Measurements from ENCODE around the gene IL4I1.

DNA sequence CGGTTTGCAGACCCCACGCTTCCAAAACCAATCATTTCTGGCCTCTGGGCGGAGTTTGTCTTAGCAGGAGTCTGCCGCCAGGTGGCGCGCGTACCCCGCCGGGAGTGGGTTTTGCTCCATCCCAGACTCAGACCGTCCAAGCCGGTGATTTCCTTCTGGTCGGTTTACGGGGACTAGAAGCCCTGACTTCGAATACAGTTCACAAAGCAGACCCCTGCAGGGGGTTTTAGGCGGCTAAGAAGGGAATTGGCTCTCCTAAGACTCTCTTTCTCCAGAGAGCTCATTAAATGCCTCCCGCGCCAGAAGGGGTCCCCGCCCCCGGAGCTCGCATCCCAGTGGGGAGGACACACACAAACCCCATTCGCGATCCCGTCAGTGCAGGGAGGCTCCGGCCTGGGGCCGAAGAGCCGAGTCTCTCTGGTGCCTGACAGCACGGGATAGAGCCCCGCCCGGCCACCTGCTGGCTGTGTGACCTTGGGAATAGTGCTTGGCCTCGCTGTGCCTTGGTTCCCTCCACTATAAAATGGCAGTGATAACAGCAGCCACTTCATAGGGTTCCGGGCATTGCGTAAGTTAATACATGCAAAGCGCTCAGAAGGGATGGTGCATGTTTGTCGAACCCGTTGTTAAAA, 41.2 kb upstream of the IL4I1 start:
- TF ChIP-seq, protein P1, sequence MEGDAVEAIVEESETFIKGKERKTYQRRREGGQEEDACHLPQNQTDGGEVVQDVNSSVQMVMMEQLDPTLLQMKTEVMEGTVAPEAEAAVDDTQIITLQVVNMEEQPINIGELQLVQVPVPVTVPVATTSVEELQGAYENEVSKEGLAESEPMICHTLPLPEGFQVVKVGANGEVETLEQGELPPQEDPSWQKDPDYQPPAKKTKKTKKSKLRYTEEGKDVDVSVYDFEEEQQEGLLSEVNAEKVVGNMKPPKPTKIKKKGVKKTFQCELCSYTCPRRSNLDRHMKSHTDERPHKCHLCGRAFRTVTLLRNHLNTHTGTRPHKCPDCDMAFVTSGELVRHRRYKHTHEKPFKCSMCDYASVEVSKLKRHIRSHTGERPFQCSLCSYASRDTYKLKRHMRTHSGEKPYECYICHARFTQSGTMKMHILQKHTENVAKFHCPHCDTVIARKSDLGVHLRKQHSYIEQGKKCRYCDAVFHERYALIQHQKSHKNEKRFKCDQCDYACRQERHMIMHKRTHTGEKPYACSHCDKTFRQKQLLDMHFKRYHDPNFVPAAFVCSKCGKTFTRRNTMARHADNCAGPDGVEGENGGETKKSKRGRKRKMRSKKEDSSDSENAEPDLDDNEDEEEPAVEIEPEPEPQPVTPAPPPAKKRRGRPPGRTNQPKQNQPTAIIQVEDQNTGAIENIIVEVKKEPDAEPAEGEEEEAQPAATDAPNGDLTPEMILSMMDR (IDR thresholded peaks at IDR 0.05), result peak; percentile 96
- no peak for TF ChIP-seq YY1 (IDR thresholded peaks at IDR 0.05; ENCODE audit: low read depth)
- TF ChIP-seq EP300 (IDR thresholded peaks at IDR 0.05; ENCODE audit: borderline replicate concordance in 1 of 2, low read depth in 1 of 2, low read length in 1 of 2), result no peak
- TF ChIP-seq, protein P2, sequence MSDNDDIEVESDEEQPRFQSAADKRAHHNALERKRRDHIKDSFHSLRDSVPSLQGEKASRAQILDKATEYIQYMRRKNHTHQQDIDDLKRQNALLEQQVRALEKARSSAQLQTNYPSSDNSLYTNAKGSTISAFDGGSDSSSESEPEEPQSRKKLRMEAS (IDR thresholded peaks at IDR 0.05; ENCODE audit: low read depth), result peak; percentile 43; the same call in 1 of the 2 replicates
